ENCODE measurements around the gene IL17RA. TPM values are rescaled to one million over a fixed set of nuclear protein-coding genes. Genes with fewer than 3 reads are reported as not detected.

IL17RA gene
- total RNA-seq, 4 donors from 2014 or later, result 2.6 to 19.3 (median 6.2) TPM

DNA sequence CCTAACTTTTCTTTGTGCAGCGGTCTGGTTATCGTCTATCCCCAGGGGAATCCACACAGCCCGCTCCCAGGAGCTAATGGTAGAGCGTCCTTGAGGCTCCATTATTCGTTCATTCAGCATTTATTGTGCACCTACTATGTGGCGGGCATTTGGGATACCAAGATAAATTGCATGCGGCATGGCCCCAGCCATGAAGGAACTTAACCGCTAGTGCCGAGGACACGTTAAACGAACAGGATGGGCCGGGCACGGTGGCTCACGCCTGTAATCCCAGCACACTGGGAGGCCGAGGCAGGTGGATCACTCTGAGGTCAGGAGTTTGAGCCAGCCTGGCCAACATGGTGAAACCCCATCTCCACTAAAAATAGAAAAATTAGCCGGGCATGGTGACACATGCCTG is 25.2 kb downstream of the IL17RA start:
- H3K27ac ChIP-seq, result no peak overlapping the region
- H3K4me3 ChIP-seq, result no peak overlapping the region
- H3K36me3 ChIP-seq, result no peaks in the 10 kb centered on the region
- H3K9me3 ChIP-seq, result no peaks in the 10 kb centered on the region
- no peaks in the 10 kb centered on the region for H3K27me3 ChIP-seq
- TF ChIP-seq, protein P1, sequence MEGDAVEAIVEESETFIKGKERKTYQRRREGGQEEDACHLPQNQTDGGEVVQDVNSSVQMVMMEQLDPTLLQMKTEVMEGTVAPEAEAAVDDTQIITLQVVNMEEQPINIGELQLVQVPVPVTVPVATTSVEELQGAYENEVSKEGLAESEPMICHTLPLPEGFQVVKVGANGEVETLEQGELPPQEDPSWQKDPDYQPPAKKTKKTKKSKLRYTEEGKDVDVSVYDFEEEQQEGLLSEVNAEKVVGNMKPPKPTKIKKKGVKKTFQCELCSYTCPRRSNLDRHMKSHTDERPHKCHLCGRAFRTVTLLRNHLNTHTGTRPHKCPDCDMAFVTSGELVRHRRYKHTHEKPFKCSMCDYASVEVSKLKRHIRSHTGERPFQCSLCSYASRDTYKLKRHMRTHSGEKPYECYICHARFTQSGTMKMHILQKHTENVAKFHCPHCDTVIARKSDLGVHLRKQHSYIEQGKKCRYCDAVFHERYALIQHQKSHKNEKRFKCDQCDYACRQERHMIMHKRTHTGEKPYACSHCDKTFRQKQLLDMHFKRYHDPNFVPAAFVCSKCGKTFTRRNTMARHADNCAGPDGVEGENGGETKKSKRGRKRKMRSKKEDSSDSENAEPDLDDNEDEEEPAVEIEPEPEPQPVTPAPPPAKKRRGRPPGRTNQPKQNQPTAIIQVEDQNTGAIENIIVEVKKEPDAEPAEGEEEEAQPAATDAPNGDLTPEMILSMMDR (IDR thresholded peaks at IDR 0.05), result no peak
- TF ChIP-seq POLR2A (IDR thresholded peaks at IDR 0.05), result no peak
- H3K4me1 ChIP-seq, result no peaks in the 10 kb centered on the region
- intact Hi-C loops (cut with DNase I; ENCODE audit: low total_unique reads), result no loop called here
- DNase-seq, result no peak

DNA sequence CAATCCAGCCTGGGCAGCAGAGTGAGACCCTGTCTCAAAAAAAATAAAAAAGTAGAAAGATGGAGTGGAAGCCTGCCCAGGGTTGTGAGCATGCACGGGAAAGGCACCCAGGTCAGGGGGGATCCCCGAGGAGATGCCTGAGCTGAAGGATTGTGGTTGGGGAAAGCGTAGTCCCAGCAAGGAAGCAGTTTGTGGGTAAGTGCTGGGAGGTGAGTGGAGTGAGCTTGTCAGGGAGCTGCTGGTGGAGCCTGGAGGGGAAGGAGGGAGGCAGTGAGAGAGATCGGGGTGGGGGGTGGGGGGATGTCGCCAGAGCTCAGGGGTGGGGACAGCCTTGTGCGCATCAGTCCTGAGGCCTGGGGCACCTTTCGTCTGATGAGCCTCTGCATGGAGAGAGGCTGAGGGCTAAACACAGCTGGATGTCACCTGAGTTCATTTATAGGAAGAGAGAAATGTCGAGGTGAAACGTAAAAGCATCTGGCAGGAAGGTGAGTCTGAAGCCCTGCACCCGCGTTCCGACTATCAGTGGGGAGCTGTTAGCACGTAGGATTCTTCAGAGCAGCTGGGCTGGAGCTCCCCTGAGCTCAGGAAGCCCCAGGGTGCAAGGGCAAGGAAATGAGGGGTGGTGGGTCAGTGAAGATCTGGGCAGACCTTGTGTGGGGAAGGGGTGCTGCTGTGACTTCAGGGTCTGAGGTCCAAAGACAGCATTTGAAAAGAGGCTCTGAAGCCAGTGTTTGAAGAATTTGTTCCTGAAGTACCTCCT is 26.2 kb downstream of the IL17RA start:
- H3K27ac ChIP-seq, result no peak overlapping the region
- no peaks in the 10 kb centered on the region for H3K36me3 ChIP-seq
- H3K4me3 ChIP-seq, result no peak overlapping the region
- no peaks in the 10 kb centered on the region for H3K9me3 ChIP-seq
- TF ChIP-seq, protein P1 (IDR thresholded peaks at IDR 0.05), result no peak
- no peak for TF ChIP-seq POLR2A (IDR thresholded peaks at IDR 0.05)
- intact Hi-C loops (cut with DNase I; ENCODE audit: low total_unique reads), result no loop called here
- no peaks in the 10 kb centered on the region for H3K27me3 ChIP-seq
- DNase-seq, result no peak
- H3K4me1 ChIP-seq, result no peaks in the 10 kb centered on the region

DNA sequence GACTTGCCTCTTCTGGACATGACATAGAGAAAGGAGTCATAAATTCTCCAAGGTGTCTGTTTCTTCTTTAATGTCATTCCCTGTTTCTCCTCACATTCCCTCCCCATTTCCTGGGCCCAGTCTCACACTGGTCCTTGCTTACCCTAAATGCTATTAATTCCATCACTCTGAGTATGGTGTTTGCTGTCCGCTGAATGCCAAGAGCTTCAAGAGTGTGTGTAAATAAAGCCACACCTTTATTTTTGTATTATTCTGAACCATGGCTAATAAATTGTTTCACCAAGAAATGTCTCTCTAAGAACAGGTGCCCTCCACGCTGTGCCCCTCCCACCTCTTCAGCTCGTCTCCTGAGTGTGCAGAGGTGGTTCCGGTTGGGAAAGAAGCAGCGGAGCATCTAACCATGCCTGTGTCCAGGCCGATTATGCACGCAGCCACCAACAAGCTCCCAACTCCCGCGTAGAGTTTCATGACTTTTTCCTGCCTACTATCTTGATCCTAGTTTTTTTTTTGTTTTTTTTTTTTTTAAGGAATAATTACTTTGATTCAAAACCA is 27.8 kb downstream of the IL17RA start:
- intact Hi-C loops (cut with DNase I; ENCODE audit: low total_unique reads), result no loop called here
- Histone ChIP-seq H3K4me1 (no peaks in the 10 kb centered on the region), H3K9me3 (no peaks in the 10 kb centered on the region), H3K27me3 (no peaks in the 10 kb centered on the region), H3K27ac (no peak overlapping the region), H3K4me3 (no peak overlapping the region), H3K36me3 (no peaks in the 10 kb centered on the region)
- TF ChIP-seq POLR2A (IDR thresholded peaks at IDR 0.05), result no peak
- TF ChIP-seq, protein P1 (IDR thresholded peaks at IDR 0.05), result no peak
- no peak for DNase-seq

DNA sequence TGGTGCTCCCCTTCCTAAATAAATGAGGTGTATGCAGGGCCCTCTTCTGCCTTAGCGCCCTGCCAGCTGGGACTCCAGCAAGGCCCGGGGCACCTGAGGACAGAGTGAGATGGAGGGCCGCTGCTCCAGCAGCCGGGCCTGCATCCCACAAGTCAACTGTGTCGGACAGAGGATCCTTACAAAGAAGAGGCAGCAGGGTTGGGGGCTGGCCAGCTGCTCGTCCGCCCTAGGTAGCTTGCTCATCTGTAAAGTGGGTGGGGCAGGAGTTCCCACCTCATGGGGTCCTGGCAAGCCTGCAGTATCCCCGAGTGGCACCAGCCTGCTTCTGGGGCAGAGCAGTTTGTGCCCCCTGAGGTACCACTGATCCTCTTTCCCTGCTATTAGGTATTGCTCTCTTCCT is 28.8 kb downstream of the IL17RA start:
- intact Hi-C loops (cut with DNase I; ENCODE audit: low total_unique reads), result no loop called here
- Histone ChIP-seq H3K4me1 (no peaks in the 10 kb centered on the region), H3K9me3 (no peaks in the 10 kb centered on the region), H3K4me3 (no peak overlapping the region), H3K36me3 (no peaks in the 10 kb centered on the region), H3K27ac (no peak overlapping the region), H3K27me3 (no peaks in the 10 kb centered on the region)
- TF ChIP-seq POLR2A (IDR thresholded peaks at IDR 0.05), result no peak
- TF ChIP-seq, protein P1 (IDR thresholded peaks at IDR 0.05), result no peak
- DNase-seq, result no peak

DNA sequence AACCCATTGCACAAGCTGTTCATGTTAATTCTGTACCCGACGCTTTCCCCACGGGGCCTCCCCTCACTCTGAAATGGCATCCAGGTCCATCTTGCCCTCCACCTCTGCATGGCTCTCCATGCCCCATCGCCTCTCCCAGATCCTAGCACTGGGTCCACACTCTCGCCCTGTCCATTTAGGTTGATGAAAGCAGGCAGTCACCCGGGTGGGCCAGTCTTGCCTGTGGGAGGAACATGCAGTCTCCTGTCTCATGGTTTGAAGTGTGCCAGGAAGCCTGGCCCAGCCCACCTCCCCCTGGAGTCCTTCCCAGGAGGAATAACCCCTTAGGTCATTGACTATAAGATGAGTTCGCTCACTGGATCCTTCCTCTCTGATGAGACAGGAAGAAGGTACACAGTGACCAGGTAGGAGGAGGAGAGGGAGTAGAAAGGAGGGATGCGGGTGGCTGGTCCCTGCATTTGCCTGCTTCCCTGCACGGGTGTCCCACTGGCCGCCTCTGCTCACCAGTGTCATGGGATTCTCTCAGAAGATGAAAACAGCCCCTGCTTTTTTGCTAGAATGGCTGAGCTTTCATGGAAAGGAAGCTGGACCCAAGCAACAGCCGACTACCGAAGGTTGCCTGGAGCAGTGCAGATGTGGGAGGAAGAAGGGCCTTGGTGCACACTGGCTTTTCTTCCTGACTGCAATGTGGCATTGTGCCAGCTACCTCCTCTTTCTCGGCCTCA is 29.5 kb downstream of the IL17RA start:
- H3K36me3 ChIP-seq, result no peaks in the 10 kb centered on the region
- intact Hi-C loops (cut with DNase I; ENCODE audit: low total_unique reads), result no loop called here
- TF ChIP-seq, protein P1 (IDR thresholded peaks at IDR 0.05), result no peak
- no peak for TF ChIP-seq POLR2A (IDR thresholded peaks at IDR 0.05)
- H3K27ac ChIP-seq, result no peak overlapping the region
- H3K9me3 ChIP-seq, result no peaks in the 10 kb centered on the region
- DNase-seq, result no peak
- H3K4me1 ChIP-seq, result no peaks in the 10 kb centered on the region
- no peak overlapping the region for H3K4me3 ChIP-seq
- H3K27me3 ChIP-seq, result no peaks in the 10 kb centered on the region
